ENCODE measurements around the gene RPS2. TPM values are rescaled to one million over a fixed set of nuclear protein-coding genes. Genes with fewer than 3 reads are reported as not detected.
A peak's percentile ranks its signal among the peaks of the same experiment; 100 is the strongest.

RPS2 gene
- total RNA-seq, 1 experiment from 2014 or later: 2,961 TPM

DNA sequence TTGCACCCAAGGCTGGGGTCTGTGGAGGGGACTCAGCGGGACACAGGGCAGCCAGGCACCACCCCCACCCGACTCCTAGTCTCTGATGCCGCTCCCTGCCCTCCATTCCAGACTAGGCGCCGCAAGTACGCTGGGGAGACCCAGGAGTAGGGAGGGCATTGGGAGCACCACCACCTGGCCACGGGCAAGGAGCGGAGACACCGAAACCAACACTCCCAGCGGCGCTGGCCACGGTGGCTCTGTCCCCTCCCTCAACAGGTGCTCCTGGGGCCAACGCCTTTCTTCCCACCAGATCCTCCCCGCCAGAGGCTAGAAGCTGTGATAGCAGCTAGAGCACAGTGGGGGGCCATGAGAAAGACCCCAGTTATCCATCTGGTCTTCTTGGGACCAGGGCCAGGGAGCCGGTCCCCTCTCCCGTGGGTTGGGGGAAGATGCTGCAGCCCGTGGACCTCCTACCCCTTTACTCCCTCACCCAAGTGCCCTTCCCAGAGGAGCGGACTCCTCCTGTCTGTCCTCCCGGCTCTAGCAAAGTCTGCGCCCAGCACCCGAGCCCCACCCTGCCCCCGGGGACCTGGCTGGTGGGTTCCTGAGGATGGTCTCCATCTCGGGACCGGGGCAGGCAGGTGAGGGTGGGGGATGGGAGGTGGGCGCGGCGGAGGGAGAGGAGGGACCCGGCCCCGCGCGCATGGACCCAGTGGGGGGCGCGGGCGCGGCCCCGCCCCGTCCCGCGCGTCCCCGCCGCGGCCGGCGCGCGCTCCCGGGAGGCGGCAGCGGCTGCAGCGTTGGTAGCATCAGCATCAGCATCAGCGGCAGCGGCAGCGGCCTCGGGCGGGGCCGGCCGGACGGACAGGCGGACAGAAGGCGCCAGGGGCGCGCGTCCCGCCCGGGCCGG, 24.8 kb upstream of the RPS2 start, which contains the start of gene SYNGR3:
Gene SYNGR3, plus strand, starts transcription at position 762 of the 892 bp plus-strand sequence. CDS start 133 bp downstream, outside the sequence.
- intact Hi-C loops (cut with micrococcal nuclease; ENCODE audit: unreplicated experiment): no loop called here
- TF ChIP-seq, protein P1, sequence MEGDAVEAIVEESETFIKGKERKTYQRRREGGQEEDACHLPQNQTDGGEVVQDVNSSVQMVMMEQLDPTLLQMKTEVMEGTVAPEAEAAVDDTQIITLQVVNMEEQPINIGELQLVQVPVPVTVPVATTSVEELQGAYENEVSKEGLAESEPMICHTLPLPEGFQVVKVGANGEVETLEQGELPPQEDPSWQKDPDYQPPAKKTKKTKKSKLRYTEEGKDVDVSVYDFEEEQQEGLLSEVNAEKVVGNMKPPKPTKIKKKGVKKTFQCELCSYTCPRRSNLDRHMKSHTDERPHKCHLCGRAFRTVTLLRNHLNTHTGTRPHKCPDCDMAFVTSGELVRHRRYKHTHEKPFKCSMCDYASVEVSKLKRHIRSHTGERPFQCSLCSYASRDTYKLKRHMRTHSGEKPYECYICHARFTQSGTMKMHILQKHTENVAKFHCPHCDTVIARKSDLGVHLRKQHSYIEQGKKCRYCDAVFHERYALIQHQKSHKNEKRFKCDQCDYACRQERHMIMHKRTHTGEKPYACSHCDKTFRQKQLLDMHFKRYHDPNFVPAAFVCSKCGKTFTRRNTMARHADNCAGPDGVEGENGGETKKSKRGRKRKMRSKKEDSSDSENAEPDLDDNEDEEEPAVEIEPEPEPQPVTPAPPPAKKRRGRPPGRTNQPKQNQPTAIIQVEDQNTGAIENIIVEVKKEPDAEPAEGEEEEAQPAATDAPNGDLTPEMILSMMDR (IDR thresholded peaks at IDR 0.05; ENCODE audit: insufficient read depth in 1 of 2, low read depth in 1 of 2, low read length in 1 of 2, severe bottlenecking in 1 of 2, unreplicated experiment in 1 of 2): no peak
- Histone ChIP-seq H3K4me1 (peaks cover 18% of the 10 kb centered on the region), H3K4me3 (ENCODE audit: low read depth, low read length) (peak within 1 kb of the TSS; percentile 51), H3K9me3 (no peaks in the 10 kb centered on the region), H3K27me3 (replicated peaks; ENCODE audit: control insufficient read depth, insufficient read depth, low read length) (no peaks in the 10 kb centered on the region), H3K36me3 (ENCODE audit: control insufficient read depth, insufficient read depth, low read length) (peaks cover 5% of the 10 kb centered on the region; the same call in 1 of the 2 replicates)
- POLR2A ChIA-PET: interaction anchor here (1.3 kb wide), 1 partner anchor 25 kb away, joined by 6 read pairs; the partner anchor contains the start of gene RPS2
- no peaks in the 10 kb centered on the region for H3K27me3 Mint-ChIP-seq (ENCODE audit: insufficient read depth, unreplicated experiment)
- peaks cover 8% of the 10 kb centered on the region for H3K36me3 Mint-ChIP-seq (ENCODE audit: insufficient read depth, unreplicated experiment)
- peaks cover 7% of the 10 kb centered on the region for H3K4me1 Mint-ChIP-seq (ENCODE audit: low read depth, unreplicated experiment)
- H3K4me3 Mint-ChIP-seq (ENCODE audit: unreplicated experiment): peak within 1 kb of the TSS; percentile 70
- no TSS peak for BruUV-seq (replicated peaks)
- CTCF ChIA-PET: interaction anchor here (0.7 kb wide), 1 partner anchor 25 kb away, joined by 3 read pairs; the partner anchor contains the start of gene RPS2
- DNase-seq: peak in 1 of 2 experiments; percentile 46
- H3K27ac Mint-ChIP-seq (ENCODE audit: unreplicated experiment): peak within 1 kb of the TSS; percentile 54
- H3K9me3 Mint-ChIP-seq (ENCODE audit: unreplicated experiment): no peaks in the 10 kb centered on the region

DNA sequence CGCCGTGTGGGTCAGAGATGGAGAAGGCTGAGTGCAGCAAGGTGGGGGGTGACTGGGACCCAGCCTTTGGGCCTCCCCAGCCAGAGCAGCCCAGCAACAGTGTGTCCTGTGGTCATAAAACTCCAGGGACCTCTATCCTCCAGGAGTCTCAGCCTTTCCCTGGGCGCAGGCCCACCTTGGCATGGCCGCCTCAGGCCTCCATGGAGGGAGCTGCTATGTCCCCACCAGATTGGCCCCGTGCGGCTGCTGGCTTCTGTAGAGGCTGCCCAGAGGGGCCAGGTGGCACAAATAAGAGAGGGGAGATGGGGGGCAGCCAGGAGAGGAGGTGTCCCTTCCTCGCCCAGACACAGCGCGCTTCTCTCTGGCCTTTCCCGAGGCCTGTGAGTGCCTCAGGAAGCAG, 22.6 kb upstream of the RPS2 start:
- H3K27me3 ChIP-seq (replicated peaks; ENCODE audit: control insufficient read depth, insufficient read depth, low read length): no peaks in the 10 kb centered on the region
- H3K9me3 ChIP-seq: no peaks in the 10 kb centered on the region
- Mint-ChIP-seq H3K4me1 (ENCODE audit: low read depth, unreplicated experiment) (peaks cover 14% of the 10 kb centered on the region), H3K27ac (ENCODE audit: unreplicated experiment) (no peak overlapping the region), H3K9me3 (ENCODE audit: unreplicated experiment) (no peaks in the 10 kb centered on the region), H3K4me3 (ENCODE audit: unreplicated experiment) (peak overlapping the region; percentile 33), H3K27me3 (ENCODE audit: insufficient read depth, unreplicated experiment) (no peaks in the 10 kb centered on the region), H3K36me3 (ENCODE audit: insufficient read depth, unreplicated experiment) (peaks cover 25% of the 10 kb centered on the region)
- ChIA-PET CTCF (no interaction called here), POLR2A (no interaction called here)
- no peak for DNase-seq
- BruUV-seq (replicated peaks): no TSS peak
- TF ChIP-seq, protein P1 (IDR thresholded peaks at IDR 0.05; ENCODE audit: insufficient read depth in 1 of 2, low read depth in 1 of 2, low read length in 1 of 2, severe bottlenecking in 1 of 2, unreplicated experiment in 1 of 2): no peak
- intact Hi-C loops (cut with micrococcal nuclease; ENCODE audit: unreplicated experiment): no loop called here
- H3K4me1 ChIP-seq: peaks cover 23% of the 10 kb centered on the region
- H3K4me3 ChIP-seq (ENCODE audit: low read depth, low read length): no peak overlapping the region
- peaks cover 5% of the 10 kb centered on the region; the same call in 1 of the 2 replicates for H3K36me3 ChIP-seq (ENCODE audit: control insufficient read depth, insufficient read depth, low read length)

DNA sequence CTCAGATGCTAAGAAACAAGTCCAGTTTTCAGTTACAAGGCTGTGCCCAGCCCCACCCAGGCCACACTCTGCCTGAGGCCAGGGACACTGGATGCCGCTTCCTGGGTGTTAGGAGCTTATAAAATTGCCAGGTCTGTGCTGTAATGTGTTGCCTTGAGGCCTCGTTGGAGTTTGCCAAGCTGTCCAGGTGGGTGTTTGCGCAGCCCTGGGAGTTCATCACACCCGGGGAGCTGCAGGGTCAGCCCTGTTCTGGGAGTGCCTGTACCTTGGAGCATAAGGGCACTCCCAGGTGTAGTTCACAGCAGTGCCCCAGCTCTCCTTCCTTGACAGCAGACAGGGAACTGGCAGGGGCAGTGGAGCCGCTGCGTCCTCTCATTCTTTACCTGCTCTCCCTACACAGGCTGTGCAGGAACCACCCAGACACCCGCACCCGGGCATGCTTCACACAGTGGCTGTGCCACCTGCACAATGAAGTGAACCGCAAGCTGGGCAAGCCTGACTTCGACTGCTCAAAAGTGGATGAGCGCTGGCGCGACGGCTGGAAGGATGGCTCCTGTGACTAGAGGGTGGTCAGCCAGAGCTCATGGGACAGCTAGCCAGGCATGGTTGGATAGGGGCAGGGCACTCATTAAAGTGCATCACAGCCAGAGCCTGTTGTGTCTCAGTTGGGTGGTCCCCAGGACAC, 21.0 kb upstream of the RPS2 start:
- Histone ChIP-seq H3K4me1 (peaks cover 21% of the 10 kb centered on the region), H3K36me3 (ENCODE audit: control insufficient read depth, insufficient read depth, low read length) (peaks cover 5% of the 10 kb centered on the region; the same call in 1 of the 2 replicates), H3K9me3 (no peaks in the 10 kb centered on the region), H3K4me3 (ENCODE audit: low read depth, low read length) (peak overlapping the region; percentile 74), H3K27me3 (replicated peaks; ENCODE audit: control insufficient read depth, insufficient read depth, low read length) (no peaks in the 10 kb centered on the region)
- ChIA-PET CTCF (no interaction called here), POLR2A (no interaction called here)
- no peak overlapping the region for H3K27ac Mint-ChIP-seq (ENCODE audit: unreplicated experiment)
- TF ChIP-seq, protein P1 (IDR thresholded peaks at IDR 0.05; ENCODE audit: insufficient read depth in 1 of 2, low read depth in 1 of 2, low read length in 1 of 2, severe bottlenecking in 1 of 2, unreplicated experiment in 1 of 2): no peak
- H3K36me3 Mint-ChIP-seq (ENCODE audit: insufficient read depth, unreplicated experiment): peaks cover 34% of the 10 kb centered on the region
- H3K27me3 Mint-ChIP-seq (ENCODE audit: insufficient read depth, unreplicated experiment): no peaks in the 10 kb centered on the region
- intact Hi-C loops (cut with micrococcal nuclease; ENCODE audit: unreplicated experiment): no loop called here
- no peak for DNase-seq
- peaks cover 14% of the 10 kb centered on the region for H3K4me1 Mint-ChIP-seq (ENCODE audit: low read depth, unreplicated experiment)
- BruUV-seq (replicated peaks): no TSS peak
- H3K4me3 Mint-ChIP-seq (ENCODE audit: unreplicated experiment): peak overlapping the region; percentile 83
- H3K9me3 Mint-ChIP-seq (ENCODE audit: unreplicated experiment): no peaks in the 10 kb centered on the region

All from Caco-2 (cell line).